K562 (cell line): ENCODE results near the gene SUFU. TPM values are rescaled to one million over a fixed set of nuclear protein-coding genes. Genes with fewer than 3 reads are reported as not detected.
A peak's percentile ranks its signal among the peaks of the same experiment; 100 is the strongest.

Experiments
- ATF7 ChIP-seq: fragments of 450-650 bp; IDR thresholded peaks from 2 replicates; pipeline ENCODE4 v1.7.1; 2014; ENCODE audit warnings: mild to moderate bottlenecking, moderate library complexity
- C11orf30 ChIP-seq: fragments of 450-650 bp; IDR thresholded peaks from 2 replicates; pipeline ENCODE4 v1.6.1; 2016; ENCODE audit warnings: low read depth, mild to moderate bottlenecking
- CHD2 ChIP-seq: IDR thresholded peaks from 2 replicates; pipeline ENCODE4 v1.6.1; 2011; ENCODE audit warnings: low read depth, low read length
- CTCFL ChIP-seq: IDR thresholded peaks from 2 replicates; pipeline ENCODE4 v1.6.1; 2011; ENCODE audit warnings: borderline replicate concordance, low read depth, mild to moderate bottlenecking, moderate library complexity, low read length; ENCODE audit not compliant: insufficient read depth, poor library complexity, severe bottlenecking
- FUS ChIP-seq: fragments of 200-400 bp; formaldehyde crosslinking; optimal IDR thresholded peaks from 2 replicates; pipeline ENCODE3; 2017; ENCODE audit warnings: low read depth, low read length
- IFI16 ChIP-seq: fragments of 250-450 bp; sonication (Bioruptor Pico); IDR thresholded peaks from 2 replicates; pipeline ENCODE4 v2.1.2; 2022; ENCODE audit warnings: mild to moderate bottlenecking, inconsistent platforms
- IRF9 ChIP-seq: fragments of 450-650 bp; IDR thresholded peaks from 2 replicates; pipeline ENCODE4 v1.6.1; 2016; ENCODE audit warnings: missing biosample characterization, missing genetic modification characterization
- KHSRP ChIP-seq: fragments of 450-650 bp; IDR thresholded peaks from 2 replicates; pipeline ENCODE4 v1.6.1; 2017
- KLF10 ChIP-seq: fragments of 250-450 bp; sonication (Bioruptor Pico); IDR thresholded peaks from 2 replicates; pipeline ENCODE4 v1.6.1; 2021; ENCODE audit warnings: matching md5 sums
- LARP7 ChIP-seq: fragments of 450-650 bp; IDR thresholded peaks from 2 replicates; pipeline ENCODE4 v1.6.1; 2016
- MCM3 ChIP-seq: fragments of 450-650 bp; IDR thresholded peaks from 2 replicates; pipeline ENCODE4 v1.6.1; 2016
- MEF2D ChIP-seq: conservative IDR thresholded peaks from 2 replicates; pipeline ENCODE4 v1.6.1; 2016; ENCODE audit warnings: low read depth, missing genetic modification characterization, missing compliant biosample characterization
- MIER1 ChIP-seq: fragments of 450-650 bp; IDR thresholded peaks from 2 replicates; pipeline ENCODE4 v1.6.1; 2016; ENCODE audit warnings: antibody characterized with exemption, mild to moderate bottlenecking, low read depth
- RBM17 ChIP-seq: fragments of 200-400 bp; formaldehyde crosslinking; IDR thresholded peaks from 2 replicates; pipeline ENCODE4 v1.6.1; 2017; ENCODE audit warnings: low read depth, mild to moderate bottlenecking, low read length, borderline replicate concordance
- RBM39 ChIP-seq: fragments of 200-400 bp; formaldehyde crosslinking; optimal IDR thresholded peaks from 2 replicates; pipeline ENCODE3; 2018; ENCODE audit warnings: low read depth, low read length
- TARDBP ChIP-seq: fragments of 450-650 bp; IDR thresholded peaks from 2 replicates; pipeline ENCODE4 v1.6.1; 2016
- XRCC4 ChIP-seq: IDR thresholded peaks from one replicate; pipeline ENCODE4 v1.6.1; 2011; ENCODE audit not compliant: insufficient read depth, insufficient read length; ENCODE audit errors: extremely low read depth
- ZFP30 ChIP-seq: fragments of 250-450 bp; sonication (Bioruptor Pico); IDR thresholded peaks from 2 replicates; pipeline ENCODE4 v1.8.0; 2022; ENCODE audit warnings: moderate library complexity, mild to moderate bottlenecking, inconsistent platforms, borderline replicate concordance
- ZNF239 ChIP-seq: fragments of 250-450 bp; sonication (Bioruptor Pico); IDR thresholded peaks from 2 replicates; pipeline ENCODE4 v1.4.0; 2020; ENCODE audit warnings: mild to moderate bottlenecking
- ZNF324 ChIP-seq: fragments of 250-450 bp; sonication (Bioruptor Pico); IDR thresholded peaks from 2 replicates; pipeline ENCODE4 v1.4.0; 2020; ENCODE audit warnings: mild to moderate bottlenecking
- ZNF444 ChIP-seq: fragments of 250-450 bp; sonication (Bioruptor Pico); IDR thresholded peaks from 2 replicates; pipeline ENCODE4 v1.4.0; 2020; ENCODE audit warnings: mild to moderate bottlenecking, moderate library complexity
- ZNF584 ChIP-seq: fragments of 200-800 bp; sonication (Bioruptor generic); IDR thresholded peaks from 2 replicates; pipeline ENCODE4 v1.6.1; 2016; ENCODE audit warnings: low read depth, mild to moderate bottlenecking, missing genetic modification characterization, missing compliant biosample characterization
- polyA plus RNA-seq, 8 experiments: library from polyadenylated mRNA; depleted of rRNA in 4 of 8; stranded (reverse) in 5 of 8; unstranded in 3 of 8; fragments of >200 nt; fragmentation: Nextera tagmentation in 2 of 8; fragmentation: Illumina TruSeq in 1 of 8; extraction: Ambion mirVana in 2 of 8; extraction: Trizol in 1 of 8; gene quantifications; 2 replicates each; pipeline versions ENCODE4 v1.2.1 to v1.2.3, GENCODE V29; 2011 to 2014; ENCODE audit warnings: inconsistent platforms in 1 of 8, missing spikeins in 1 of 8
- total RNA-seq, 7 experiments: library from RNA; depleted of rRNA in 6 of 7; stranded (reverse); fragments of >200 nt in 6 of 7; fragmentation: Illumina TruSeq in 2 of 7; extraction: Trizol in 2 of 7; gene quantifications; 2 replicates each; pipeline versions ENCODE4 v1.2.1 to v1.2.3, GENCODE V29; 2011 to 2021; ENCODE audit warnings: low replicate concordance in 1 of 7
- TF ChIP-seq, protein P1 (sequence below): fragments of 450-650 bp; IDR thresholded peaks from 2 replicates; pipeline ENCODE4 v1.6.1; 2016; ENCODE audit warnings: mild to moderate bottlenecking

The SUFU gene
- total and polyA plus RNA-seq, 9 of the 15 experiments (the other 6 are each of a cell fraction or from before 2014, with no cell fraction given): 0.59 to 6.3 (median 0.82) TPM

DNA sequence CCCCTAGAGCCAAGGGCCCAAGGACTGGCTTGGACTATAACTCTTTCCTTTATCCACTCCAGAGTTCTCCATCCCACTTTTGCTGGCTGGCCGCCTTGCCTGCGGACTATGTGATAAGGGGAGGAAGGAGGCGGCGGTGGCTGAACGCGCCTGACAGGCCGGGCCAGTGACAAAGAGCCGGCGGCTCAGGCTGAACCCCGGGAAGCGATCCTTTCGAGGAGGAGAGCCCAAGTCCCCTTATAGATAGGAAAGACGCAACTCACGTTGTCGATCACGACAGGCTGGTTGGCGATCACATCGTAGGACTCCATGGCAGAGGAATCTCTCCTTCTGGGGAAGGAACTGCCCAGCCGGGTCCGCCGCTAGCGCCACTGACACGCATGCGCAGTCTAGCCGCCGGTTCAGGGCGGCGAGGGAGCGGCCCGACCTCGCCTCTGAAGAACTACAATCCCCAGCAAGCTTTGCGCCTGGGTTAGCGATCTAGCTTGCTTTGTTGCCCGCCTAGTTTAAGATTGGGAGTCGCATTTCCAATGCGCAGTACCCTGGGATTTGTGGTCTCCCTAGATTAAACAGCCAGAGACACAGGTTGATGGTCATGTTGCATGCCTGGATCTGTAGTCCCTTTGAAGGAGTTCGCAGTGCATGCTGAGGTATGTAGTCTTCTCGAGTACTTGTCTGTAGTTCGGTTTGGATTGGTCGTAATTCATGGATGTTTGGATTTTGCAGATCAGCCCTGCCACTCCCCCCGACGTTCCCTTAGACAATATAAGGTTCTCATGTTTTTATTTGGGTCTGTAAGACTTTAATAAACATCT is 1.2 kb upstream of the SUFU start, which contains the start of gene ACTR1A (continued):
- TF ChIP-seq MIER1 (no peak), C11orf30 (no peak), MCM3 (no peak), KLF10 (CRISPR knock-in tag) (no peak), CTCFL (no peak), XRCC4 (no peak), IRF9 (tag) (no peak), RBM17 (no peak), CHD2 (no peak), KHSRP (no peak), ZNF584 (CRISPR knock-in tag) (no peak), IFI16 (CRISPR knock-in tag) (no peak), ZNF324 (CRISPR knock-in tag) (no peak), FUS (no peak), ZNF444 (CRISPR knock-in tag) (no peak), ZNF239 (CRISPR knock-in tag) (no peak), ZFP30 (CRISPR knock-in tag) (no peak), ATF7 (peak; percentile 65), LARP7 (no peak), TARDBP (no peak), MEF2D (tag) (no peak), RBM39 (no peak)
- TF ChIP-seq, protein P1, sequence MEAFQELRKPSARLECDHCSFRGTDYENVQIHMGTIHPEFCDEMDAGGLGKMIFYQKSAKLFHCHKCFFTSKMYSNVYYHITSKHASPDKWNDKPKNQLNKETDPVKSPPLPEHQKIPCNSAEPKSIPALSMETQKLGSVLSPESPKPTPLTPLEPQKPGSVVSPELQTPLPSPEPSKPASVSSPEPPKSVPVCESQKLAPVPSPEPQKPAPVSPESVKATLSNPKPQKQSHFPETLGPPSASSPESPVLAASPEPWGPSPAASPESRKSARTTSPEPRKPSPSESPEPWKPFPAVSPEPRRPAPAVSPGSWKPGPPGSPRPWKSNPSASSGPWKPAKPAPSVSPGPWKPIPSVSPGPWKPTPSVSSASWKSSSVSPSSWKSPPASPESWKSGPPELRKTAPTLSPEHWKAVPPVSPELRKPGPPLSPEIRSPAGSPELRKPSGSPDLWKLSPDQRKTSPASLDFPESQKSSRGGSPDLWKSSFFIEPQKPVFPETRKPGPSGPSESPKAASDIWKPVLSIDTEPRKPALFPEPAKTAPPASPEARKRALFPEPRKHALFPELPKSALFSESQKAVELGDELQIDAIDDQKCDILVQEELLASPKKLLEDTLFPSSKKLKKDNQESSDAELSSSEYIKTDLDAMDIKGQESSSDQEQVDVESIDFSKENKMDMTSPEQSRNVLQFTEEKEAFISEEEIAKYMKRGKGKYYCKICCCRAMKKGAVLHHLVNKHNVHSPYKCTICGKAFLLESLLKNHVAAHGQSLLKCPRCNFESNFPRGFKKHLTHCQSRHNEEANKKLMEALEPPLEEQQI: no peak
